Keratinocyte (primary cell): ENCODE data around the gene NYAP2. TPM values are rescaled to one million over a fixed set of nuclear protein-coding genes. Genes with fewer than 3 reads are reported as not detected.

Experiments
- DNase-seq: peaks from one replicate; pipeline ENCODE4 v3.0.0-alpha.2; 2011; ENCODE audit warnings: low read depth, missing footprints, low spot score
- FAIRE-seq: peaks from 2 replicates; lab custom pipeline; 2011; peaks lifted over from hg19 to GRCh38; lab: Jason Lieb, UNC
- H2AFZ ChIP-seq: 2 replicates; pipeline ENCODE4 v1.6.0; 2012; ENCODE audit warnings: low read length, control low read depth, inconsistent platforms; ENCODE audit not compliant: control insufficient read depth
- H3K27ac ChIP-seq: 2 replicates; pipeline ENCODE4 v1.5.1; 2011; ENCODE audit warnings: low read length; ENCODE audit not compliant: control insufficient read depth, insufficient read depth
- H3K27me3 ChIP-seq: 3 replicates; pipeline ENCODE4 v1.6.0; 2011; ENCODE audit warnings: low read length; ENCODE audit not compliant: control insufficient read depth, insufficient read depth; ENCODE audit errors: extremely low read depth
- H3K36me3 ChIP-seq, 2 experiments: 2 replicates in 1 of 2; 3 replicates in 1 of 2; pipeline ENCODE4 v1.5.1; 2011; ENCODE audit warnings: low read length in 2 of 2, mild to moderate bottlenecking in 1 of 2; ENCODE audit not compliant: control insufficient read depth in 2 of 2, insufficient read depth in 2 of 2; ENCODE audit errors: extremely low read depth in 1 of 2
- H3K4me1 ChIP-seq: 3 replicates; pipeline ENCODE4 v1.5.1; 2011; ENCODE audit warnings: low read length; ENCODE audit not compliant: control insufficient read depth, insufficient read depth; ENCODE audit errors: extremely low read depth
- H3K4me2 ChIP-seq: 3 replicates; pipeline ENCODE4 v1.6.0; 2011; ENCODE audit warnings: low read depth, low read length; ENCODE audit not compliant: control insufficient read depth, insufficient read depth; ENCODE audit errors: extremely low read depth
- H3K4me3 ChIP-seq, 3 experiments: fragments of 200-600 bp in 1 of 3; sonication (generic) in 1 of 3; 2 replicates in 2 of 3; 3 replicates in 1 of 3; pipeline ENCODE4 v1.5.1; 2011 to 2016; ENCODE audit warnings: low read length in 3 of 3, mild to moderate bottlenecking in 3 of 3, control low read depth in 2 of 3, inconsistent platforms in 1 of 3, low read depth in 1 of 3, mixed read lengths in 1 of 3, mixed run types in 1 of 3, moderate library complexity in 1 of 3; ENCODE audit not compliant: control insufficient read depth in 2 of 3, insufficient read depth in 2 of 3; ENCODE audit errors: extremely low read depth in 1 of 3
- H3K79me2 ChIP-seq: 2 replicates; pipeline ENCODE4 v1.6.0; 2012; ENCODE audit warnings: low read length; ENCODE audit not compliant: control insufficient read depth, insufficient read depth
- H3K9ac ChIP-seq: 3 replicates; pipeline ENCODE4 v1.6.0; 2011; ENCODE audit warnings: low read length; ENCODE audit not compliant: control insufficient read depth, insufficient read depth; ENCODE audit errors: extremely low read depth
- H3K9me1 ChIP-seq: 3 replicates; pipeline ENCODE4 v1.6.0; 2011; ENCODE audit warnings: low read length; ENCODE audit not compliant: control insufficient read depth, insufficient read depth; ENCODE audit errors: extremely low read depth
- H3K9me3 ChIP-seq: 2 replicates; pipeline ENCODE4 v1.5.1; 2012; ENCODE audit warnings: low read depth, low read length; ENCODE audit not compliant: control insufficient read depth
- H4K20me1 ChIP-seq: 3 replicates; pipeline ENCODE4 v1.6.0; 2011; ENCODE audit warnings: low read length; ENCODE audit not compliant: control insufficient read depth, insufficient read depth; ENCODE audit errors: extremely low read depth
- CTCF ChIP-seq, 3 experiments: IDR thresholded peaks in 1 of 3; conservative IDR thresholded peaks in 1 of 3; optimal IDR thresholded peaks in 1 of 3; 2 replicates in 2 of 3; 3 replicates in 1 of 3; pipeline versions ENCODE3 to v1.5.1; 2011; ENCODE audit warnings: low read length in 3 of 3, mild to moderate bottlenecking in 3 of 3, moderate library complexity in 2 of 3, control low read depth in 1 of 3, inconsistent platforms in 1 of 3; ENCODE audit not compliant: insufficient read depth in 2 of 3; ENCODE audit errors: extremely low read depth in 1 of 3
- EZH2 ChIP-seq: IDR thresholded peaks from one replicate; pipeline ENCODE4 v1.6.1; 2012; ENCODE audit warnings: inconsistent platforms, mild to moderate bottlenecking, low read length, moderate library complexity
- dilution Hi-C: fragments of 300-500 bp; cut with MboI; formaldehyde crosslinking; loops from one replicate; pipeline ENCODE4 v1.7.0; 2020; ENCODE audit warnings: low sequenced_read_pairs; ENCODE audit not compliant: extremely low pct_ligation_motif_present
- polyA plus RNA-seq, 5 experiments: library from polyadenylated mRNA; depleted of rRNA in 3 of 5; stranded (reverse) in 3 of 5; stranded (forward) in 1 of 5; unstranded in 1 of 5; fragments of >200 nt; gene quantifications; 1 replicate in 1 of 5; 2 replicates in 3 of 5; 3 replicates in 1 of 5; pipeline versions ENCODE4 v1.2.1 to v1.2.3, GENCODE V29; 2011 to 2012; ENCODE audit warnings: missing spikeins in 2 of 5, low read depth in 1 of 5, low replicate concordance in 1 of 5

NYAP2 gene
- polyA plus RNA-seq, 1 donor (not counting 4 experiments of a cell fraction or from before 2014, with no cell fraction given), result not detected

- H3K4me1 ChIP-seq, result no peaks in the 10 kb centered on the region
- no peak overlapping the region for H3K4me2 ChIP-seq
- no peaks in the 10 kb centered on the region for H3K36me3 ChIP-seq
- DNase-seq, result no peak
- dilution Hi-C loops, result no loop called here
- H3K27me3 ChIP-seq, result no peaks in the 10 kb centered on the region
- no peak overlapping the region for H3K27ac ChIP-seq
- no peak overlapping the region for H3K4me3 ChIP-seq
- TF ChIP-seq CTCF (optimal IDR thresholded peaks at IDR 0.05 in 1 of 3, IDR thresholded peaks at IDR 0.05 in 1 of 3, conservative IDR thresholded peaks at IDR 0.05 in 1 of 3; ENCODE audit: extremely low read depth in 1 of 3, insufficient read depth in 2 of 3, low read length in 3 of 3), result no peak
- TF ChIP-seq EZH2, result no peak
- no peaks in the 10 kb centered on the region for H4K20me1 ChIP-seq
- H3K79me2 ChIP-seq, result no peaks in the 10 kb centered on the region
- H3K9ac ChIP-seq, result no peak overlapping the region
- H3K9me3 ChIP-seq, result no peaks in the 10 kb centered on the region
- H3K9me1 ChIP-seq, result no peaks in the 10 kb centered on the region
- FAIRE-seq, result no peak
- H2AFZ ChIP-seq, result no peak overlapping the region
Measured at GRCh38 chr2:225354281-225354774, 45.2 kb upstream of the NYAP2 start.

- Histone ChIP-seq H3K27me3 (no peaks in the 10 kb centered on the region), H3K9ac (no peak overlapping the region), H3K9me1 (no peaks in the 10 kb centered on the region), H2AFZ (no peak overlapping the region), H3K27ac (no peak overlapping the region), H3K4me2 (no peak overlapping the region), H3K36me3 (no peaks in the 10 kb centered on the region), H3K4me1 (no peaks in the 10 kb centered on the region), H3K79me2 (no peaks in the 10 kb centered on the region), H3K4me3 (no peak overlapping the region), H4K20me1 (no peaks in the 10 kb centered on the region), H3K9me3 (no peaks in the 10 kb centered on the region)
- dilution Hi-C loops, result no loop called here
- TF ChIP-seq CTCF (optimal IDR thresholded peaks at IDR 0.05 in 1 of 3, IDR thresholded peaks at IDR 0.05 in 1 of 3, conservative IDR thresholded peaks at IDR 0.05 in 1 of 3; ENCODE audit: extremely low read depth in 1 of 3, insufficient read depth in 2 of 3, low read length in 3 of 3), result no peak
- no peak for TF ChIP-seq EZH2
- FAIRE-seq, result no peak
- no peak for DNase-seq
Measured at GRCh38 chr2:225355788-225356187, 43.7 kb upstream of the NYAP2 start.
